Muscle of back (tissue), 11 donors: ENCODE measurements around the gene KRTAP10-8. TPM values are rescaled to one million over a fixed set of nuclear protein-coding genes. Genes with fewer than 3 reads are reported as not detected.
"Not testable (repeated sequence)": the region's sequence is repeated elsewhere in the genome, so short reads cannot be mapped to it uniquely, and the experiment has no call there.

Experiments used
- DNase-seq, 3 donors: peaks; one replicate each; pipeline versions ENCODE4 v3.0.0 to v3.0.0-alpha.2; 2013
- polyA plus RNA-seq, 10 donors: library from polyadenylated mRNA; unstranded; fragments of 120-200 nt; gene quantifications; one replicate each; pipeline ENCODE4 v1.2.1, GENCODE V29; 2013; ENCODE audit not compliant: insufficient read length in 10 of 10

The KRTAP10-8 gene
- polyA plus RNA-seq, 10 donors, result not detected

- no peak for DNase-seq
These were observed 32.6 kb upstream of the KRTAP10-8 start for GRCh38 chr21:44579056-44579832.

GRCh38 chr21:44579833-44580144 is 32.1 kb upstream of the KRTAP10-8 start:
- DNase-seq, result no peak

- DNase-seq, result not testable (repeated sequence)
These were observed 31.6 kb upstream of the KRTAP10-8 start, which contains the start of gene KRTAP10-5 for GRCh38 chr21:44580231-44580821. TSS of gene KRTAP10-5 (minus strand) at chr21:44580604. CDS start at chr21:44580578, 26 bp downstream.

DNA sequence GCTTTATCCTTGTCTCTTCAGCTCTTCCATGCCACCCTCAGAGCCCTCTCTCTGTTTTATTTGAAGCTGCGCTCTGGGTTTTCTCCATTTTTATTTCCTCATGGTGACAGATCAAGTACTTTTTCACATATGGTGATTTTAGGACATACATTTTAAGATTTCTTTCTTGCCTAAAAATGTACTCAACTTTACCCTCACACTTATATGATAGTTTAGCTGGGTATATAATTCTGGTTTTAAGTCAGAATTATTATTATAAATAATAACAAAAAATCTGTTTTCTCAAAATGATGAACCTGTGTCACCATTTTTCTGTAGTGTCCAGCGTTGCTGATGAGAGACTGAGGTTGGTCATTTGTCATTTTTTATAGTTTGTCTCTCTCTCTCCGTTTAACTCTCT is 30.7 kb upstream of the KRTAP10-8 start:
- DNase-seq, result no peak

GRCh38 chr21:44582055-44582454 is 29.8 kb upstream of the KRTAP10-8 start:
- no peak for DNase-seq

DNA sequence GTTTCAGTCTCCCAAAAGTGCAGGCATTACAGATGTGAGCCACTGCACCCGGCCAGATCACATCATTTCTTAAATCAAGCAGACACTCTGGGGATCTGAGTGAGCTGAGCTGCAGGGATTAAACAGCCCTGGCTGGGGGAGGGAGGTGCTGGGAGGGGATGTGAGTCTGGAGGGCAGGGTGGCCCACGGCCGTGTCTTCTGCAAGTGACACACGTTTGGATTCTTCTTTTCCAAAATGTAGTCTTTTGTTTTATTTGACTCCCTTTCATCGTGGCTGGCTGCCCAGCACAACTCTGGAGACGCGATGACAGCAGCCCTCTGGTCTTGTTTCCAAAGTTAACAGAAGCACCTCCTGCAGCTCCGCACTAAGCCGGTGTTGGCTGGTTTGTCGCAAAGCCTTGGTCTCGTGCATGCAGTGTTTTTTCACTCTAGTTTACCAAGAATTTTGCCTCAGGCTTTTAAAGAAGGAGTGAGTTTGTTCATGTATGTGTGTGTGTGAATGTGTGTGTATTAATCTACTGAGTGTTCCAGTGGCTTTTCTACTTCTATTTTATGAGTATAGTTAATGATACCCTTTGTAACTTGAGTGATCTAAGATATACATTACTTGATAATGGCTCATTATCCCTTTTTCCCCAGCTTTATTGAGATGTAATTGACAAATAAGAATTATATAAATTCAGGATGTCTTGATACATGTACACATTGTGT is 28.6 kb upstream of the KRTAP10-8 start:
- DNase-seq, result peak in 2 of 3 donors; percentile 16 to 50

DNA sequence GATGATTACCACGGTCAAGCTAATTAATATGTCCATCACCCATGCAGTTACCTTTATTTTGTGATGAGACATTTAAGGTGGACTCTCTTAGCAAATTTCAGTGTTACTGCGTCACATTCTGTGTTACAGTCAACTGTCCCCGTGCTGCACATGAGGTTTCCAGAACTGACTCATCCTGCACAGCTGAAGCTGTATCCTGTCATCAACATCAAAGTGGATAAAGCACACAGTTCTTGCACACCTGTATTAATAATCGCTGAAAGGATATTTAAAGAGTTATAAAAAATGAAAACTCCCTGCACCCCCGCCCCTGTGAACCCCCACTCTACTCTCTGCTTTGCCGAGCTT is 28.1 kb upstream of the KRTAP10-8 start:
- DNase-seq, result no peak

DNA sequence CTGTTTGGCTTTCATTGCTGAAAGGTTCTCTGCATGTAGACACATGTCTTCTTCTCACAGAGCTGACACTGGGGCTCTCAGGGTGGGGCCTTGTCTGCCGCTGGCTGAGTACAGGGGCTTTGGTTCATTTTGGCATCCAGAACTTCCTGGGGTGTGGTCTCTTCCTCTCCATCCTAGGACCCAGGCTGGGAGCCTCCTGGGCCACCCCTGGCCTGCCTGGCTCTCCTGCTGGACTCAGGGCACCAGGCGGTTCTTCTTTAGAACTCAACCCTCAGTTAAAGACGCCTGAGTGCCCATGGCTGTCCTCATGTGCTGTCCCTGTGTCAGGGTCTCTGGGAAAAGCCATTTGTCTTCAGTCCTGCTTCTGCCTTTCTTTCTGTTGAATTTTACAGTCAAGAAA is 26.0 kb upstream of the KRTAP10-8 start:
- no peak for DNase-seq

- DNase-seq, result no peak
These were observed 22.8 kb upstream of the KRTAP10-8 start for GRCh38 chr21:44589094-44589493.

DNA sequence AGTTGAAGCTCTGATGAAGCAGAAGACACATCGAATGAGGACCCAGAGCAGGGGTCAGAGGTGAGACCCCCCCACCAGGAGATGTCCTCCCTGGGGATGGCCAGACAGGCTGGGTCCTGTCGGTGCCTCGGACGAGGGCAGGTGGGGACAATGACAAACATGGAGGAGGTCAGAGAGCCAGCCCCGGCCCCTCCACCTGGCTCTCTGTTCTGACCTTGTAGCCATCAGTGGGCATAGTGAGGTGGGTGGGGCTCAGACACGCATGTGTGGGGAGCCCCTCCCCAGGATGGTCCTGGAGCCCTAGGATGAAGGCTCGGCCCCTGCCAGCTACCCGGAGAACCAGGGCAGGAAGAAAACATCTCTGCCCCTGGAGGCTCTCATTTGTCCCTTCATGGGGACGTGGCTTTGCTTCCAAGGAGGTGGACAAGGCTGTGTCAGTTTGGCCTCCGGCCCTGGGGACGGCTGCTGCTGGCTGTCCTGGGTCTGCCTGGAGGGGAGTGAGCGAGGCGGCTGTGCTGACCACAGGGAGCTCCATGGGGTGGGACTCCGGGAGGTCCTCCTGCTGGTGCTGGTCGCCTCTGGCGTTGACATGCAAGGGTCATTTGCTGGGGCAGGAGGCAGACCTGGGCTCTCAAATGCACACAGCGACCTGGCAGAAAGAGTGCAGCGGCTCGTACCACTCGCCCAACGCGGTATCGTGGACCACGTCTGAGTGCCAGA is 22.1 kb upstream of the KRTAP10-8 start:
- DNase-seq, result no peak

DNA sequence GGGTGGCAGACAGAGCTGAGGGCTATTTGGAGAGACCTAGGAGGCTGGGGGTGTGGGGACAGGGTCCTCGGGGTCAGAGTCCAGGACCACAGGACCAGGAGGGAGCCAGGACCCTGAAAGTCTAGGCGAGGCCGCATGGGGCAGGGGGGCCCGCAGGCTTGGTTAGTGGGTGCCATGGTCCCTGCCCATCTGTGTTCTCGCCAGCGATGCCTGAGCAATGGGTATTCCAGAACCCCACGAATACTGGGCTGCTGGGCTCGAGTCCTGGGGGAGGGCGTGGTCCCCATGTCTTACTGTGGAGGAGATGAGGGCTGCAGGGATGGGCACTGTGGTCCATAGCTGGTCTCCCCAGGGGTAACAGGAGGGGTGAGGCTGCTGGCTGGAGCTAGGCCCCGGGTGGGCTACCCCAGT is 21.6 kb upstream of the KRTAP10-8 start:
- DNase-seq, result no peak

DNA sequence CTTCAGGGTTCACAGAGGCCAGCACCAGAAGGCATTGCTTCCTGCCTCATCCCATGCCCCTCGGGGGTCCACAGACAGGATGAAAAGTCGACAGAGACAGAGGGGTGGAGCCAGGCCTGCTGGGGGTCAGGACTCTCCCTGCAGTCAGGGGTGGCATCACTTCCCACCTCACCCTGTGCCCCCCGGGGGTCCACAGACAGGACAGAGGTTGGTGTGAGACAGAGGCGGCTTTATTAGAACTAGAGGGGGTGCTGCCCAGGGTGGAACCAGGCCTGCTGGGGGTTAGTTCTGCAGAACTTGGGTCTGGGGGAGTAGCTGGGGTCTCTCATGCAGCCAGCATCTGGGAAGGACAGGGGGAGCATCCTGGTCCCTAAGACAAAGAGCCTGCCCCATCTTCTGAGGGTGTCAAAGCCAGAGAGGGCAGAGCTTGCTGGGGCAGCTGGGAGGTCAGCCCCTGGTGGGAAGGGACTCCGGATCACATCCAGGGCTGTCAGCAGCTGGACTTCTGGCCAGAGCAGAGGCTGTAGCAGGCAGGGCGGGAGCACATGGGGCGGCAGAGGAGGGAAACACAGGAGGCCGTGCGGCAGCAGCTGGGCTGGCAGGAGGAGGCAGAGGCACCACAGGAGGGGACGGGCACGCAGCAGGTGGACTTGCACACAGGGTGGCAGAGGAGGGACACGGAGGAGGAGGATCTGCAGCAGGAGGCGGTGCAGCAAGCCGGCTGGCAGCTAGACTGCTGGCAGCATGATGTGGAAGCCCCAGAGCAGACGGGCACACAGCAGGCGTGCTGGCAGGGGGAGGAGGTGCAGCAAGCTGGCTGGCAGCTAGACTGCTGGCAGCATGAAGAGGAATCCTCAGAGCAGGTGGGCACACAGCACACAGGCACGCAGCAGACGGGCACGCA is 20.7 kb upstream of the KRTAP10-8 start:
- not testable (repeated sequence) for DNase-seq

GRCh38 chr21:44591801-44592130 is 20.1 kb upstream of the KRTAP10-8 start:
- not testable (repeated sequence) for DNase-seq

DNA sequence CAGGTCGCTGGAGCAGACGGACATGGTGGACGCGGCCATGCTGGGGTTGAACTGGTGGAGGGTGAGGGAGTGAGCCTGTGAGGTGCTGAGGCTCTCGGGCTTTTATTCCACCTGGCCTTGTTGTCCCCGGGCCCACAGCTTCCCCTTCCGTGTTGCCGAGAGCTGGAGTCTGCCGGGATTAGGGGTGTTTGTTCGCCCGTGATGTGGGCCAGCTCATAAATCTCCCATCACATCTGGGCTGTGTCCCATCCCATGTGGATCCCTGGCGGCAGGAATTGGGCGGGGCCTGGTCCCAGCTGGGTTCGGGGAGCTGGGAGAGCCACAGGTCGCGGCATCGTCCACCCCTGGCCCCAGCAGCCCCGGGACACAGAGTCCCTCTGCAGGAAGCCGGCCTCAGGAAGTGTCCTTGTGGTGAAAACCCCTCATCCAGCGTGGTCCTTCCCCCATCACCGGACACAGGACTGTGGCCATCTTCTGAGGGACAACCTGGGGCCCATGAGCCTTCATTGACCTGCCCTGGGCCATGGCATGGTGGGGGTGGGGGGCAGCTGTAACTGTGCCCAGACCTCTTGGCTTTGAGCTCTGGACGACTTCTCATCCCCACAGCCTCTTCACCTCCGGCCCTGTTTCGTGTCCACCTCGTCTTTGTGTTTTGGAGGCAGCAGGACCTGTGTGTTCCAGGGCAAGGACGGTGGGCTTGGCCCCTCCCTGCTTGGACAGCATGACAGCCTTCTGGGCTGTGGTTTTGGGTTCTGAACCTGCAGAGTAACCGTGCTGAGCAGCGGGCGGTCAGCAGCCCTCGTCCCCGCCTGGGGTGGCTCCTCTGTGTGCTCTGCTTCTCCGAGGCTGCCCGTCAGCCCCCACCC is 19.2 kb upstream of the KRTAP10-8 start, which contains the start of gene KRTAP10-6:
Gene KRTAP10-6 (minus strand): TSS at position 60 of the 866 bp plus-strand sequence. CDS start 21 bp downstream, at position 39.
- DNase-seq, result no peak

DNA sequence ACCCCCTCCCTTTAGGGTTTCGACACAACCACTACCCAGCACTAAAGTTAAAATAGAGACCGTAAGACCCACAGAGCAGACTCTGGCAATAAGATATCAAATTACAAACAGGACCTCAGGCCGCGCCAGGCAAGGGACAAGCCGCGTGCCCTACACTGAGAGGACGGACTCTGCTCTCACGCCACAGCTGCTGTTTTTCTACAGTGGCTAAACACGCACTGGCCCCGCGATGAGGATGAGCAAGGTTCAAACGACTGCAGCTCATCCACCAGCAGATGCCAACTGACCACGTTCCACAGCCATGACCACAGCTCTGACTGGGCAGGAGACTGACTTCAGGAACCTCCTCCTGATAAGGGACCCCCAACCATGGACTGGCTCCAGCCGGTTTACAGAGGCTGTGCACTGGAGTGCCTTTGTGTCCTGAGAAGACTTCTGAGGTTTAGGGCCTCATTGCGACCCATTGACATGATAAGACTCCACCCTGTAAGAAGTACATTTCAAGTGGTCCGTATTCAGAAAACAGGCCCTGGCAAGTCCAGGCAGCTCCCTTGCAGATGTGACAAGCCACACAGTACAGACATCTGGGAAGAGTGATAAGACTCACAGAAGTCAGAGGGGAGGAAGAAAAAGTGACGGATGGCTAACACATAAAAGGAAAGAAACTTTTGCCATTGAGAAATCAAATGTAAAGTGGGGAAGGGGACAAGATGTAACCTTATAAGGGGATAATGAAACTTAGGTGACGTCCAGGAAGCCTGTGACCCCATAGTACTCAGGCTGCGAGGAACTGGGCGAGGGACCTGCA is 18.1 kb upstream of the KRTAP10-8 start:
- no peak for DNase-seq

GRCh38 chr21:44594406-44594916 is 17.4 kb upstream of the KRTAP10-8 start:
- DNase-seq, result no peak

DNA sequence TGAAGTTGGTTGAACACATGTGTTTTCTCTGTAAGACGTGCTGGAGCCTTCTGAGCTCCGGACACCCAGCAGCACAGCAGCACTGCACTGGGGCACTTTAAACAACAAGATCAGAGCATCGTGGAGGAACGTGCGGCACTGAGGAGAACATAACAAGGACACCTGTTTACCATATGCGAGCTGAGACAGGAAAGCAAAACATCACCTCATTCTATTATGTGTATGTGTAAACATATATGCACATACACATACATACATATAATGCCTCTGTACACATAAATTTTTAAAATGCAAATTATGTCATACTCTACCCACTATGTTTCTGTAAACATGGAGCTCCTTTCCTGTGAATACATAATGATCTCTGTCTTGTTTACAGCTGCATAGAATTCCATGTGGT is 16.4 kb upstream of the KRTAP10-8 start:
- no peak for DNase-seq

- DNase-seq, result no peak
These were observed 15.7 kb upstream of the KRTAP10-8 start for GRCh38 chr21:44596068-44596725.

DNA sequence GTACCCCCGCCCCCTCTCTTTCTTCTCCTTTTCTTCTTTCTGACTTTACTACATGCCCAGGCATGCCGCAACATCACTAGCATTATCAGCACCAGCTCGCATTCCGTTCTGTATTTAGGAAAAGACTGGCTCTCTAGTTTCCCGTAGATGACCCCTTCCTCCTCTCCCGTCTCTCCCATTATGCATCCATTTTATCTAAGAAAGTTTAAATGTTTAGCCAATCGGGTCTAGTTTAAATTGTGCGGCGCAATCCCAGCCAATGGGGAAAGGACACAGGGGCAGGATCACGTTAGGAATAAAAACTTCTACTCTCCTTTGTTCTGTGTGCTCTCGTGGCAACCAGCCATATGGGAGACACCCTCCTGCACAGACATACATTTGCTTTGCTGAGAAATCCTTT is 13.8 kb upstream of the KRTAP10-8 start:
- DNase-seq, result no peak
